ENCODE measurements around the gene ANKZF1. TPM values are rescaled to one million over a fixed set of nuclear protein-coding genes. Genes with fewer than 3 reads are reported as not detected.

Gene ANKZF1
- total and polyA plus RNA-seq, 8 donors, result 27.8 to 263 (median 49.7) TPM

DNA sequence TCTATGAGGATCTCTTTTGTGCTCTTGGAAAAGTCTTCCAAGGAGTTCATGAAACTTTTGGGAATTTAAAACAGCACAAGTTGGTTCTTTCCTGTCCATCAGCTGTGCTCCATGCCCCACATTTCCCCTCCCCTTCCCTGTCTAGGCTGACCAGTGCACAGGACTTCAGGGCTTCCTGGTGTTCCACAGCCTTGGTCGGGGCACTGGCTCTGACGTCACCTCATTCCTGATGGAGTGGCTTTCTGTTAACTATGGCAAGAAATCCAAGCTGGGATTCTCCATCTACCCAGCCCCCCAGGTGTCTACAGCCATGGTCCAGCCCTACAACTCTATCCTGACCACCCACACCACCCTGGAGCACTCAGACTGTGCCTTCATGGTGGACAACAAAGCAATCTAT is 41.4 kb downstream of the ANKZF1 start:
- H3K36me3 ChIP-seq, result no peaks in the 10 kb centered on the region
- H3K4me1 ChIP-seq, result peaks cover 0 to 6% (median 0%) of the 10 kb centered on the region in 4 donors
- TF ChIP-seq EP300 (IDR thresholded peaks at IDR 0.05) (no peak), POLR2AphosphoS5 (IDR thresholded peaks at IDR 0.05) (no peak), POLR2A (IDR thresholded peaks at IDR 0.05) (no peak)
- TF ChIP-seq, protein P1, sequence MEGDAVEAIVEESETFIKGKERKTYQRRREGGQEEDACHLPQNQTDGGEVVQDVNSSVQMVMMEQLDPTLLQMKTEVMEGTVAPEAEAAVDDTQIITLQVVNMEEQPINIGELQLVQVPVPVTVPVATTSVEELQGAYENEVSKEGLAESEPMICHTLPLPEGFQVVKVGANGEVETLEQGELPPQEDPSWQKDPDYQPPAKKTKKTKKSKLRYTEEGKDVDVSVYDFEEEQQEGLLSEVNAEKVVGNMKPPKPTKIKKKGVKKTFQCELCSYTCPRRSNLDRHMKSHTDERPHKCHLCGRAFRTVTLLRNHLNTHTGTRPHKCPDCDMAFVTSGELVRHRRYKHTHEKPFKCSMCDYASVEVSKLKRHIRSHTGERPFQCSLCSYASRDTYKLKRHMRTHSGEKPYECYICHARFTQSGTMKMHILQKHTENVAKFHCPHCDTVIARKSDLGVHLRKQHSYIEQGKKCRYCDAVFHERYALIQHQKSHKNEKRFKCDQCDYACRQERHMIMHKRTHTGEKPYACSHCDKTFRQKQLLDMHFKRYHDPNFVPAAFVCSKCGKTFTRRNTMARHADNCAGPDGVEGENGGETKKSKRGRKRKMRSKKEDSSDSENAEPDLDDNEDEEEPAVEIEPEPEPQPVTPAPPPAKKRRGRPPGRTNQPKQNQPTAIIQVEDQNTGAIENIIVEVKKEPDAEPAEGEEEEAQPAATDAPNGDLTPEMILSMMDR (IDR thresholded peaks at IDR 0.05), result no peak
- no peak for DNase-seq
- H3K9me3 ChIP-seq, result no peaks in the 10 kb centered on the region
- no peak overlapping the region for H3K27ac ChIP-seq
- H3K27me3 ChIP-seq, result no peaks in the 10 kb centered on the region
- no peak overlapping the region for H3K4me3 ChIP-seq
- intact Hi-C loops (cut with DNase I; ENCODE audit: low total_unique reads), result no loop called here
- 67 to 92% (median 82%) methylated on average over 2 of the region's 2 CpGs for WGBS, 5 donors

DNA sequence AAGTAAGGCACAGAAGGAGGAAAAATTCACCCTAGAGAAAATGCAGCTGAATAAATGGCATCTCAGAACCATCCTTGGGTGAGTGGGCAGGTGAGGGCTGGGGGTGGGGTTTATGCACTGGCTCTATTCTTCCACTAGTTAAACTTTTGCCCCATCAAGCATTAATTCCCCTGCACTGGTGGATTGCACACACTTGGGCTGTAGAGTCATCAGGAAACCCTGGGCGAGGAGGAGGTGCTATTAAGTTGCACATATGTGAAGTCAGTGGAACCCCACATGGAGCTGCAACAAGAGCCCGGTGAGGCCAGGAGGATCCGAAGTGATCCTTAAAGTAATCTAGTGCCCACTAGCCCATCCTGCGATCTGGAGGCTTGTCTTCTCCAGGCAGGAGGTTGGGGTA is 42.8 kb downstream of the ANKZF1 start:
- H3K4me3 ChIP-seq, result no peak overlapping the region
- TF ChIP-seq EP300 (IDR thresholded peaks at IDR 0.05) (no peak), POLR2A (IDR thresholded peaks at IDR 0.05) (no peak), POLR2AphosphoS5 (IDR thresholded peaks at IDR 0.05) (no peak)
- TF ChIP-seq, protein P1 (IDR thresholded peaks at IDR 0.05), result no peak
- DNase-seq, result no peak
- no peaks in the 10 kb centered on the region for H3K36me3 ChIP-seq
- intact Hi-C loops (cut with DNase I; ENCODE audit: low total_unique reads), result no loop called here
- peaks cover under 1 to 7% (median 1%) of the 10 kb centered on the region in 4 donors for H3K4me1 ChIP-seq
- H3K27ac ChIP-seq, result no peak overlapping the region
- H3K27me3 ChIP-seq, result no peaks in the 10 kb centered on the region
- WGBS, 5 donors, result 81 to 88% (median 84%) methylated on average over 4 of the region's 4 CpGs
- H3K9me3 ChIP-seq, result no peaks in the 10 kb centered on the region

DNA sequence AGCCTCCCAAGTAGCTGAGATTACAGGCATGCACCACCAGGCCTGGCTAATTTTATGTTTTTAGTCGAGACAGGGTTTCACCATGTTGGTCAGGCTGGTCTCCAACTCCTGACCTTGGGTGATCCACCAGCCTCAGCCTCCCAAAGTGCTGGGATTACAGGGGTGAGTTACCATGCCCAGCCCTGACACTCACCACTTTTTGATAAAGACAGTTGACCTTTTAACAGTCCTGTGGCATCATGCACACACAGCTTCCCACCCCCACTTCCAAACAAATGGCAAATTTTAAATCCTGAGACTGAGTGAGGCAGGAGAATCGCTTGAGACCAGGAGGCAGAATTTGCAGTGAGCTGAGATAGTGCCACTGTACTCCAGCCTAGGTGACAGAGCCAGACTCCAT is 43.4 kb downstream of the ANKZF1 start:
- WGBS, 5 donors, result 60 to 77% (median 75%) methylated on average over 2 of the region's 2 CpGs
- H3K27ac ChIP-seq, result no peak overlapping the region
- no peaks in the 10 kb centered on the region for H3K9me3 ChIP-seq
- TF ChIP-seq POLR2A (IDR thresholded peaks at IDR 0.05) (no peak), POLR2AphosphoS5 (IDR thresholded peaks at IDR 0.05) (no peak), EP300 (IDR thresholded peaks at IDR 0.05) (no peak)
- TF ChIP-seq, protein P1 (IDR thresholded peaks at IDR 0.05), result no peak
- intact Hi-C loops (cut with DNase I; ENCODE audit: low total_unique reads), result no loop called here
- H3K4me3 ChIP-seq, result no peak overlapping the region
- no peak for DNase-seq
- H3K36me3 ChIP-seq, result no peaks in the 10 kb centered on the region
- peaks cover 6 to 14% (median 7%) of the 10 kb centered on the region in 4 donors for H3K4me1 ChIP-seq
- no peaks in the 10 kb centered on the region for H3K27me3 ChIP-seq

DNA sequence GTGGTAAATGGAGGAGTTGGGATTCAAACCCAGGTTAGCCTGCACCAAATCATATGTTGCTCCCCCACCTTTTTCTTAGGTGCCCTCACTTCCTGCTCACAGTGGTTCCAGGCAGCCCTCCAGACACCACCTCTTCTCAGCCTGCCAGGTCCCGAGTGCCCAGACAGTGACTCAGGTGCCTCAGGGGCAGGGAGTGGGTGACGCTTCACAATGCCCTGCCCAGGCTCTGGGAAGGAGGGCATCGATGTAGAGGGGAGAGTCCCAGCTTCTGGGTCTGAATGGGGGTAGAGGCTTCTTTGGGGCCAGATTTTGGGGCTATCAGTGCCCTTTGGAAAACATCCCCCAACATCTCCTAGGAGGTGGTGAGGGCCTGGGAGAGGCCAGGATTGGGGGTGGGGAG is 44.3 kb downstream of the ANKZF1 start:
- no peaks in the 10 kb centered on the region for H3K36me3 ChIP-seq
- no peaks in the 10 kb centered on the region for H3K27me3 ChIP-seq
- WGBS, 5 donors, result 44 to 81% (median 77%) methylated on average over 3 of the region's 3 CpGs
- peak overlapping the region in 3 of 5 donors; percentile 41 to 68 (median 53) for H3K27ac ChIP-seq
- no peak overlapping the region for H3K4me3 ChIP-seq
- H3K9me3 ChIP-seq, result no peaks in the 10 kb centered on the region
- DNase-seq, result no peak
- intact Hi-C loops (cut with DNase I; ENCODE audit: low total_unique reads), result no loop called here
- TF ChIP-seq EP300 (IDR thresholded peaks at IDR 0.05) (no peak), POLR2A (IDR thresholded peaks at IDR 0.05) (no peak), POLR2AphosphoS5 (IDR thresholded peaks at IDR 0.05) (no peak)
- TF ChIP-seq, protein P1 (IDR thresholded peaks at IDR 0.05), result no peak
- H3K4me1 ChIP-seq, result peaks cover 12 to 22% (median 16%) of the 10 kb centered on the region in 4 donors
